HG03060 (cell line): ENCODE data around the gene IRF2.
"Not testable (repeated sequence)": the region's sequence is repeated elsewhere in the genome, so short reads cannot be mapped to it uniquely, and the experiment has no call there.

Experiments used
- ATAC-seq: cut with Tn5 transposase; IDR thresholded peaks from one replicate; pipeline ENCODE4 v1.9.1; 2021; ENCODE audit warnings: low read depth, moderate number of reproducible peaks; ENCODE audit not compliant: unreplicated experiment

IRF2 gene

GRCh38 chr4:184350213-184350817, 124.0 kb downstream of the IRF2 start:
- no peak for ATAC-seq

- no peak for ATAC-seq
Measured at GRCh38 chr4:184349283-184350039, 124.9 kb downstream of the IRF2 start.

- ATAC-seq, result no peak
Measured at GRCh38 chr4:184348311-184349233, 125.8 kb downstream of the IRF2 start.

GRCh38 chr4:184347251-184348239, 126.8 kb downstream of the IRF2 start:
- peak; percentile 71 for ATAC-seq

- no peak for ATAC-seq
Measured at GRCh38 chr4:184346682-184347081, 127.7 kb downstream of the IRF2 start.

GRCh38 chr4:184346273-184346672, 128.1 kb downstream of the IRF2 start:
- ATAC-seq, result not testable (repeated sequence)

GRCh38 chr4:184345573-184345922, 128.8 kb downstream of the IRF2 start:
- no peak for ATAC-seq

GRCh38 chr4:184344899-184345572, 129.3 kb downstream of the IRF2 start:
- no peak for ATAC-seq

GRCh38 chr4:184344435-184344834, 129.9 kb downstream of the IRF2 start:
- ATAC-seq, result no peak

GRCh38 chr4:184343502-184344177, 130.7 kb downstream of the IRF2 start:
- ATAC-seq, result no peak

- ATAC-seq, result not testable (repeated sequence)
Measured at GRCh38 chr4:184342857-184343237, 131.5 kb downstream of the IRF2 start.

GRCh38 chr4:184342167-184342856, 132.0 kb downstream of the IRF2 start:
- ATAC-seq, result no peak

GRCh38 chr4:184339398-184340193, 134.8 kb downstream of the IRF2 start:
- not testable (repeated sequence) for ATAC-seq

GRCh38 chr4:184337907-184338306, 136.4 kb downstream of the IRF2 start:
- ATAC-seq, result no peak
